Activated T-helper 1 cell treated with anti-CD3 and anti-CD28 coated beads, Interleukin-2, amount 50 U/mL, for 16 hours (primary cell): ENCODE results near the gene PTPRR.
"Not testable (repeated sequence)": the region's sequence is repeated elsewhere in the genome, so short reads cannot be mapped to it uniquely, and the experiment has no call there.

Source experiments
- DNase-seq, 2 donors: peaks; one replicate each; pipeline ENCODE4 v3.0.0-alpha.2; 2020; ENCODE audit warnings: low read depth in 1 of 2, low spot score in 1 of 2

The PTPRR gene

GRCh38 chr12:70842942-70843341, 77.6 kb downstream of the PTPRR start:
- no peak for DNase-seq

- DNase-seq: no peak
Measured at GRCh38 chr12:70842136-70842535, 78.4 kb downstream of the PTPRR start.

GRCh38 chr12:70840656-70841350, 79.7 kb downstream of the PTPRR start:
- DNase-seq: no peak

- no peak for DNase-seq
Measured at GRCh38 chr12:70839544-70839943, 81.0 kb downstream of the PTPRR start.

GRCh38 chr12:70838127-70838526, 82.4 kb downstream of the PTPRR start:
- no peak for DNase-seq

GRCh38 chr12:70837026-70837425, 83.5 kb downstream of the PTPRR start:
- DNase-seq: no peak

- DNase-seq: no peak
Measured at GRCh38 chr12:70835948-70836347, 84.6 kb downstream of the PTPRR start.

- DNase-seq: no peak
Measured at GRCh38 chr12:70831543-70831942, 89.0 kb downstream of the PTPRR start.

GRCh38 chr12:70830221-70831061, 90.1 kb downstream of the PTPRR start:
- DNase-seq: no peak

- DNase-seq: no peak
Measured at GRCh38 chr12:70829070-70829469, 91.5 kb downstream of the PTPRR start.

GRCh38 chr12:70828351-70828750, 92.2 kb downstream of the PTPRR start:
- DNase-seq: no peak

GRCh38 chr12:70826156-70826555, 94.4 kb downstream of the PTPRR start:
- no peak for DNase-seq

- no peak for DNase-seq
Measured at GRCh38 chr12:70824511-70824910, 96.0 kb downstream of the PTPRR start.

- DNase-seq: no peak
Measured at GRCh38 chr12:70823182-70823976, 97.2 kb downstream of the PTPRR start.

- no peak for DNase-seq
Measured at GRCh38 chr12:70822412-70822811, 98.1 kb downstream of the PTPRR start.

GRCh38 chr12:70815971-70816391, 104.6 kb downstream of the PTPRR start:
- no peak for DNase-seq

GRCh38 chr12:70815056-70815455, 105.5 kb downstream of the PTPRR start:
- DNase-seq: no peak

GRCh38 chr12:70813559-70813958, 107.0 kb downstream of the PTPRR start:
- DNase-seq: no peak

GRCh38 chr12:70812136-70812535, 108.4 kb downstream of the PTPRR start:
- DNase-seq: no peak

- no peak for DNase-seq
Measured at GRCh38 chr12:70809887-70810286, 110.7 kb downstream of the PTPRR start.

GRCh38 chr12:70807993-70808392, 112.5 kb downstream of the PTPRR start:
- not testable (repeated sequence) for DNase-seq

- DNase-seq: no peak
Measured at GRCh38 chr12:70806827-70807226, 113.7 kb downstream of the PTPRR start.
